VCaP (cell line): Measurements from ENCODE around the gene TAS2R14.

Experiments
- H3K27ac ChIP-seq: fragments of 450-650 bp; 2 replicates; pipeline ENCODE4 v1.5.1; 2017
- TF ChIP-seq, protein P1 (sequence below): fragments of 450-650 bp; conservative IDR thresholded peaks from 2 replicates; pipeline ENCODE4 v1.5.1; 2017; ENCODE audit warnings: mild to moderate bottlenecking, moderate library complexity

TAS2R14 gene

DNA sequence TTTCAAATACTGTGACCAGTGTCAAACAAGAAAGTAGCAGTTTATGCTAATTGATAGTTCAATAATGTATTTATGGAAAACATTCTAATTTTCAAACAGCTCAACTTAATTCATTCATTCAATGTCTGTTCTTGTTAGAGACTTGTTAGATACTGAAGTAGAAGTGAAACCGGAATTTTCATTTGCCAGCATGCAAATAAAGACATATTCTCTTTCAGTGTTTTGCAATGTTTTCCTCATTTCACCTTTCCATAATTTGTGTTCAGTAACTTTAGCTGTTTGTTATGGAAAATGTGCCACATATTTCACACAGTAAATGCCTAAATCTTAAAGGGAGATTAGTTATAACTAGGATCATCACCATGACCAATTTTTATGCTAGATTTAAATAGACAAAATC lies 26.4 kb upstream of the TAS2R14 start:
- H3K27ac ChIP-seq = no peak overlapping the region
- TF ChIP-seq, protein P1, sequence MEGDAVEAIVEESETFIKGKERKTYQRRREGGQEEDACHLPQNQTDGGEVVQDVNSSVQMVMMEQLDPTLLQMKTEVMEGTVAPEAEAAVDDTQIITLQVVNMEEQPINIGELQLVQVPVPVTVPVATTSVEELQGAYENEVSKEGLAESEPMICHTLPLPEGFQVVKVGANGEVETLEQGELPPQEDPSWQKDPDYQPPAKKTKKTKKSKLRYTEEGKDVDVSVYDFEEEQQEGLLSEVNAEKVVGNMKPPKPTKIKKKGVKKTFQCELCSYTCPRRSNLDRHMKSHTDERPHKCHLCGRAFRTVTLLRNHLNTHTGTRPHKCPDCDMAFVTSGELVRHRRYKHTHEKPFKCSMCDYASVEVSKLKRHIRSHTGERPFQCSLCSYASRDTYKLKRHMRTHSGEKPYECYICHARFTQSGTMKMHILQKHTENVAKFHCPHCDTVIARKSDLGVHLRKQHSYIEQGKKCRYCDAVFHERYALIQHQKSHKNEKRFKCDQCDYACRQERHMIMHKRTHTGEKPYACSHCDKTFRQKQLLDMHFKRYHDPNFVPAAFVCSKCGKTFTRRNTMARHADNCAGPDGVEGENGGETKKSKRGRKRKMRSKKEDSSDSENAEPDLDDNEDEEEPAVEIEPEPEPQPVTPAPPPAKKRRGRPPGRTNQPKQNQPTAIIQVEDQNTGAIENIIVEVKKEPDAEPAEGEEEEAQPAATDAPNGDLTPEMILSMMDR = no peak

DNA sequence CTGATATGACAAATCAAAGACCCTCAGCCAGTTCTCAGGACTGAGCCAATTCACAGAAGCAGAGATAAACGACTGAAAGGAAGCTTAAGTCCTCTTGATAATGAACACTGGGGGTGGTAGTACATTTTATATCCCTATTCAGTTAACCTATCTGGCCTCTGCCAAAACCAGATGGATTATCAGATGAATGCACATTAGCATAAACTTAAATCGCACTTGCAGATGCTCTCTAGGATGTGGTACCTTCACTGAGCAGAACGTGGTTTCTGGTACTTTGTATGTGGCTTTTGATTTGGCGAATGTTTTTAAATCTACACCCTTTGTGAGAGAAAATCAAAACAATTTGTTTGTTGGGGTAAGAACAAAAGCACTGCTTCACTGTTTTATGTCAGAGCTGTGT lies 21.1 kb upstream of the TAS2R14 start:
- H3K27ac ChIP-seq = no peak overlapping the region
- TF ChIP-seq, protein P1 = no peak

DNA sequence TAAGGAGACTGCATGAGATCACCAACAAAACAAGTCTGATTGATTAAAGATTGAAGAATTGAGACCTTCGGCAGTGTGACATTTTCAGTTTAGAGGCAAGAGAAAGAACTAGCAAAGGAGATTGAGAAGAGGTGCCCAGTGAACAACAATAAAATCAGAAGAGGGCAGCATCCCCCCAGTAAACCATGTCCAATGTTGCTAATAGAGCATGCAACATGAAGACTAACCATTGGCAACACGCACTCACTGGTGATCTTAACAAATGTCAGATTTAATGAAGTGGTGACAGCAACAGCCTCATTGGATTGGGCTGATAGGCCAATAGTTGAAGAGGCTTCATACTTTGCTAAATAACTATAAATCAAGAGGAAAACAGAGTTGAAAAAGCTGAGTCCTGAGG lies 20.7 kb upstream of the TAS2R14 start:
- no peak overlapping the region for H3K27ac ChIP-seq
- TF ChIP-seq, protein P1 = no peak

GRCh38 chr12:10957741-10958140 lies 18.7 kb upstream of the TAS2R14 start:
- TF ChIP-seq, protein P1 = no peak
- no peak overlapping the region for H3K27ac ChIP-seq

DNA sequence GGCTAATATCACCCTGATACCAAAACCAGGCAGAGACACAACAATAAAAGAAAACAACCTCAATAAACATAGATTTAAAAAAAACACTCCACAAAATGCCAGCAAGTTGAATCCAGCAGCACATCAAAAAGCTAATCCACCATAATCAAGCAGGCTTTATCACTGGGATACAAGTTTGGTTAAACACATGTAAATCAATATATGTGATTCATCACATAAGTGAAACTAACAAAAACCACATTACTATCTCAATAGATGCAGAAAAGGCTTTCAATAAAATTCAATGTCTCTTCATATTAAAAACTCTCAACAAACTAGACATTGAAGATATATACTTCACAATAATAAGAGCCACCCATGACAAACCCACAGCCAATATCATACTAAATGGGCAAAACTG lies 17.0 kb upstream of the TAS2R14 start:
- TF ChIP-seq, protein P1 = no peak

DNA sequence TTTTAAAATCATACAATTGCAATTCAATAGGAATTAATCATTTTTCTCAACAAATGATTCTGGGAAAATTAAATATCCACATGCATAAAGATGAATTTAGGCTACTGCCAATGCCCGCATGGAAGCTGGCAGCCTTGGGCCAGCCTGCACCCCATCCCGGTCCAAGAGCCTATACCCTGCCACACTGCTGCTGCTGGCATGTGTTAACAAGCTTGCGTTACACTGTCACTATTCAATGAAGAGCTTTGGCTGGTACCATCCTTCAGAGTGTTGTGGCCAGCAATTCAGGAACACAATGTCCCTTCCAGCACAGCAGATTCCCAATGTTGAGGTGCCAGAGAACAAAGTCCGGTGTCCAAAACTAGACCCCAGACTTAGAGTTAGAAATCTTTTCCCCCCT lies 13.6 kb upstream of the TAS2R14 start:
- no peak overlapping the region for H3K27ac ChIP-seq
- TF ChIP-seq, protein P1 = no peak

More for the DNA sequence above, 17.0 kb upstream of the TAS2R14 start:
- H3K27ac ChIP-seq = no peak overlapping the region

DNA sequence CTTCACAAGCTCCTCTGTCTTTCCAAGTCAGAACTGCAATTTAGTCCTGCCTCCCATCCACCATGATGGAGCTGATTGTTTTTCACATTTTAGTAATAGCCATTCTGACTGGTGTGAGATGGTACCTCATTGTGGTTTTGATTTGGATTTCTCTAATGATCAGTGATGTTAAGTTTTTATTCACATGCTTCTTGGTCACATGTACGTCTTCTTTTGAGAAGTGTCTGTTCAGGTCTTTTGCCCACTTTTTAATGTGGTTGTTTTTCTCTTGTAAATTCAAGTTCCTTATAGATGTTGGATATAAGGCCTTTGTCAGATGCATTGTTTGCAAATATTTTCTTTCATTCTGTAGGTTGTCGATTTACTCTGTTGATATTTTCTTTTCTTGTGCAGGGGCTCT lies 4.1 kb upstream of the TAS2R14 start:
- TF ChIP-seq, protein P1 = no peak
- H3K27ac ChIP-seq = no peak overlapping the region
